Measurements from ENCODE around the gene SORBS2. TPM values are rescaled to one million over a fixed set of nuclear protein-coding genes. Genes with fewer than 3 reads are reported as not detected.

SORBS2 gene
- total and polyA plus RNA-seq, 2 donors (not counting 1 experiment from before 2014, with no cell fraction given): 0.25 to 0.89 TPM

GRCh38 chr4:185598846-185599552, 213.0 kb downstream of the SORBS2 start:
- H2AFZ ChIP-seq (ENCODE audit: insufficient read depth, low read depth, low read length, poor library complexity, severe bottlenecking): no peak overlapping the region
- POLR2A ChIA-PET: no interaction called here
- H3K4me1 ChIP-seq (ENCODE audit: control insufficient read depth in 2 of 2, insufficient read depth in 2 of 2, low read length in 2 of 2): no peaks in the 10 kb centered on the region
- Mint-ChIP-seq H3K27ac (no peak overlapping the region), H3K9me3 (ENCODE audit: insufficient read depth) (no peaks in the 10 kb centered on the region), H3K27me3 (peaks cover 37% of the 10 kb centered on the region), H3K4me3 (no peak overlapping the region), H3K4me1 (peaks cover 7% of the 10 kb centered on the region)
- H3K27me3 ChIP-seq (replicated peaks in 1 of 4; ENCODE audit: control extremely low read depth in 1 of 4, control insufficient read depth in 3 of 4, insufficient read depth in 4 of 4, low read length in 3 of 4): peaks cover 0 to 3% (median 0%) of the 10 kb centered on the region in 4 experiments
- H4K20me1 ChIP-seq (ENCODE audit: control insufficient read depth, insufficient read depth, low read length, poor library complexity, severe bottlenecking): no peaks in the 10 kb centered on the region
- ATAC-seq (ENCODE audit: low read depth) (no peak), DNase-seq (no peak)
- no peak overlapping the region for H3K4me2 ChIP-seq (replicated peaks; ENCODE audit: low read depth, low read length, poor library complexity, severe bottlenecking)
- H3K9ac ChIP-seq (ENCODE audit: low read length): no peak overlapping the region
- TF ChIP-seq CTCF (IDR thresholded peaks at IDR 0.05): no peak
- TF ChIP-seq EZH2 (IDR thresholded peaks at IDR 0.05; ENCODE audit: borderline replicate concordance, insufficient read depth, low read depth, low read length, poor library complexity, severe bottlenecking): no peak
- intact Hi-C loops (cut with micrococcal nuclease): loop anchor here (5.0 kb wide), 2 partner anchors 62 to 387 kb away; partner anchors contain the start of gene PDLIM3
- no peaks in the 10 kb centered on the region for H3K79me2 ChIP-seq (ENCODE audit: control insufficient read depth, insufficient read depth, low read length)
- no peaks in the 10 kb centered on the region for H3K36me3 ChIP-seq (replicated peaks in 1 of 2; ENCODE audit: control extremely low read depth in 1 of 2, control insufficient read depth in 1 of 2, extremely low read depth in 1 of 2, insufficient read depth in 2 of 2, low read length in 1 of 2)
- no peak overlapping the region for H3K27ac ChIP-seq (ENCODE audit: low read length in 2 of 2)
- no peaks in the 10 kb centered on the region for H3K9me3 ChIP-seq (ENCODE audit: control extremely low read depth in 1 of 3, control insufficient read depth in 2 of 3, insufficient read depth in 1 of 3, low read length in 2 of 3)
- CTCF ChIA-PET: interaction anchor here (0.7 to 4.5 kb wide), 19 partner anchors 10 to 563 kb away, joined by 3 to 36 read pairs (median 6); partner anchors contain the start of genes CCDC110 and UFSP2
- WGBS (ENCODE audit: insufficient coverage): 87% methylated on average over 6 of the region's 7 CpGs
- H3K4me3 ChIP-seq (ENCODE audit: control extremely low read depth in 1 of 5, extremely low read depth in 1 of 5, insufficient read depth in 1 of 5, low read depth in 2 of 5, low read length in 4 of 5): no peak overlapping the region
